ENCODE results near the gene CPXM2.

CPXM2 gene

DNA sequence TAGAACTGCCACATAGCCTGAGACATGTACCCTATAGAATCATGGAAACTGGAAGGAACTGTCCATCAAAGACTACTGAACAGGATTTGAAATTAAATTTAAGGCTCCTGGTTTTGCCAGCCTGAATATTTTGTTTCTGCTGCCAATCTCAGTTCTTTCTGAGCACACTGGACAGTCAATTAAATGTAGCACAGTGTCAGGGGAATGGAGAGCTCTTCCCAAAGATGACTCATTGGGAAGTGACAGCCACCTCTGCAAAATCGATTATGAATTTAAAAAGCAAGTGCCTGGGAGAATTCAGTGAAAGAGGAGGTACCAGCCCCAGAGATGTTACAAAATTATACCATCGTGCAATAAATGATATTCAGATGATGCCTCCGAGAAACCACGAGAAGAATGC lies 47.8 kb downstream of the CPXM2 start:
- DNase-seq, result no peak

DNA sequence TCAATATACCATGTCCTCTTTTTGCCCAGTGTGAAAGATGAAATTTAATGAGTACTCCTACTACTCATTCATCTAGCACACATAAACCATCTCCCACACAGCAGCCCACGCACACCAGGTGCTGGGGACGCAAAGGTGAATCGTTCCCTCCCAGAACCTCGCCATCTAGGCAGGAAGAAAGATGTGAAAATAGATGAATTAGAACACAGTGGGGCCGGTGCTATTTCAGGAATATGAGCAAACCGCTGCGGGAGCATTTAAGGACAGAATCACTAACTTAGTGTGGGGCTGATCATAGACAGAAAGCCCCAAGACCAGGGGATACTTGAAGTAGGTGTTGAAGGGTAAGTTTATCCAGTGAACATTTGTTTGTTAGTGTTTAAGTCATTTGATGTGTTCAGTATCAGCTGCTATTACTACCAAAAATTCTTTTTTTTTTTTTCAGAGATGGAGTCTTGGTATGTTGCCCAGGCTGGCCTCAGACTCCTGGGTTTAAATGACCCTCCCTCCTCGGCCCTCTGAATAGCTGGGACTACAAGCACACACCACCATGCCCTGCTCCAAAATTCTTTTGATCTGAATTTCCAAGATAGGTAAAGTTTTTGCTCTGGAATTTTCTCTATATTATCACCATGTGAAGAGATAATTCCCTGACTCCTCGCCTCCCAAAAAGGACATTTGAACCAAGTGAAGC lies 48.8 kb downstream of the CPXM2 start:
- no peak for DNase-seq

DNA sequence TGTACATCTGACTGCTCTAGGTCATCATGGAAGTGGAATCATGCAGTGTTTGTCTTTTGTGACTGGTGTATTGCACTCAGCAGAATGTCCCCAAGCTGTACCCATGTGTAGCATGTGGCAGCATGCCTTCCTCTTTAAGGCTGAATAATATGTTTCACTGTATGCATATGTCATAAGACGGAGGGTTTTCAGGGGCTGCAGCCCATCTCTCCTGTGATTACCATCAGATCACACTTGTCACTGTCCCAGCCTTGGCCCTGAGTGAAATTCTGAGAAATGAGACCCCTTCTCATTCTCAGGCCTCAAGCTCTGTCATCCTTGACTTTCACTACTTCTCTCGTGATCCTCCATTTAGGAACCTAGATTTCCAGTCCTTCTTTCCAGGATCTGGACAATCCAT lies 50.0 kb downstream of the CPXM2 start:
- no peak for DNase-seq

DNA sequence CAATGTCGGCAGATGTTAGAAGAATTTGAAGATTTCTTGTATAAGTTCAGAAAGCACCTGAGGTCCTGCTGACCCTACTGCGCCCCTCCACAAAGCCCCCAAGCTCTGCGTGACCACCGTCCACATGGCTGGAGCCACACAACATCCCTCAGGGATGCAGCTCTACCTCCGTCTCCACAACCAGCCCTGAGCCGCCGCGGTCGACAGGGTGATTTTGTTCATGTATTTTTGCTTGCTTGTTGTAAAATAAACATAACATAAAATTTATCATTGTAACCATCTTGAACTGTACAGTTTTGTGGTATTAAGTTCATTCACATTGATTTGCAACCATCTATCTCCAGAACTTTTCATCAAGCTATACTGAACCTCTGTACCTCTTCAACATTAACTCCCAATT lies 50.5 kb downstream of the CPXM2 start:
- no peak for DNase-seq

DNA sequence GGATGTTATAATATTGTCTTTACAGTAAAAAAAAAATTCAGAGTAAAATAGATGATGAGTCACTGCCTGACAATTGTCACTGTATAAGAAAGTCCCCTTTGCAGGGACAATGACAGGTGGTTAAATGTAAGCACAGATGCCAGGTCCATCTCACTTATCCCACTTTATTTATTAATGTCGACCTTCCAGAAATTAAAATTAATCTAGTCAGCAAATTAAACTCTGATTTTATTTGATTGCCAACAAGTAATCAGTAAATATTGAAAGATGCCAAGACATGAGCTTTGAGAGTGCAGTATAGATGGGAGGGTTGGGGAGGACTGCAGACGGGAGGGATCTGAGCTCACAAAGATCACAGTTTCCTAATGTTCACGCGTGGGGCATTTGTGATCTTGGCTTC lies 50.9 kb downstream of the CPXM2 start:
- no peak for DNase-seq

DNA sequence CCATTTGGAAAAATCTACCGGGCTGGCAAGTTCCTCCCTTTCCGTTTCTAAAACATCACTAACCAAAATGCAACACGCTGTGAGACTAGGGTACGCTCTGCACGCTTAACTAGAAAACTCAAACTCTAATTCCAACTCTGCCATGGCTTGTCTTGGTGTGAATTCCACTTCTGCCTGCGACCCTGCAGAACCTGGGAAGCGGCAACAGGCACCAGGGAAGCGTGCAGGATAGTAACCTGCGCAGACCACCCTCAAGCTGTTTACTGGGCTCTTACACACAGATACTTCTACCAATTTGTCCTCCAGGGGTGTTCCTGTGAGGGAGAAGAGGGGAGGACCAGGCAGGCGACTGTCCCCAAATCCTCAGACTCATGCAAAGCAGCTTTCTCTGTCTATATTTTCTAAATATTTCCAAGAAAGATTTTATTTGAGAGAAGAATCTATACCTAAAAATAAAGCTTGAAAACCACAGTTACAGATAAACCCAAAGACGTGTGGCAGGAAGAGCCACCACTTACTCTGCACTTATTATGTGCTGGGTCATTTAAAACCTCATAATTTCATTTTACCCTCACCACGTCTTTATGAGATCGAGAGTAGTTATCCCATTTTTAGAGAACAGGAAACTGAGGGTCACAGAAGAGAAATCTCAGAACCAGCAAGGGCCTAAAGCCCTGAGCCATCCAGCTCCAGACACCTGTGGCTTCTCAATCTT lies 52.9 kb downstream of the CPXM2 start:
- DNase-seq, result no peak

DNA sequence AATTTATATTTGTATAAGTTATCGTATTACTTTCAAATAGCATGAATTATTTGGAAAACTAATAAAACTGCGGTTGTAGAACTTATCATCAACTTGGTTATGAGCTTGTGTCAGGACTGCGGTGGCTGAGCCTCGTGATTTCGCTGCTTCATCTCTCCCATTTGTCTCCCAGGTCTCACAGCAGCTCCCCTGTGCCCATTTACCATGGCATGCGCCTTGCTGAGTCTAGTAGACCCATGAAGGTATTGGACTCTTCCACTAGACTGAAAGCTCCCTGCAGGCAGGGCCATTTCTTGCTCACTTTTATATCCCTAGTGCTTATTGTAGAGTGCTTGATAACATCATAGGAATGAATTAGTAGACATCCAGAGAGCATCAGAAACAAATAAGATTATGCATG lies 53.9 kb downstream of the CPXM2 start:
- DNase-seq, result no peak

DNA sequence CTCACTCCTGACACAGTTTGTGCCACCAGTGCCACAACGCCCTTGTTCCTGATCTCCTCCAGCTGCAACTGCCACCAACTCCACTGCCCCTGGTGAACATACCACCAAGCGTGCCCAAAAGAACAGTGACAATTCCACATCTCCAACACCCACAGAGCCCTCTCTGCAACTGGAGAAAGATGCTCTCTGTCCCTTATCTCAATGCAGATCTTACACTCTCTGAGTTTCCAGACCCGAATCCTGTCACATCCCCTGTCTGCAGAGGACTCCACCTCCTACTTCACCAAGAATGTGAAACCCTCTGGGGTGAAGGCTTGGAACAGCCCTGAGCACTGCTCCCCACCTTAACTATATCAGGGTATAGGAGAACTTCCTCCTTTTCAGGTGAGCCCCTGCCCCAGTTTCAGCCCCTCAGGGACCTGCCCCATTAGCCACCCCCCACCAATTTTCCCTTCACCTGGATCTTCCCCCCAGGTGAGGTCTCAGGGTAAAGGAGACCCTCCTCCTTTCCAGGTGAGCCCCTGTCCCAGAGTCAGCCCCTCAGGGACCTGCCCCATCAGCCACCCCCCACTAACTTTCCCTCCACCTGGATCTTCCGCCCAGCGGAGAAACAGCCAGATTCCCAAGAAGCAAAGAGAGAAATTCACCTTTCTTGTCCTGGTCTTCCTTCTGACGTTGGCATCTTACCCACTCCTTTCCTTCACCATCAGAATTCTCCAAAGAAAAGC lies 55.0 kb downstream of the CPXM2 start:
- no peak for DNase-seq

DNA sequence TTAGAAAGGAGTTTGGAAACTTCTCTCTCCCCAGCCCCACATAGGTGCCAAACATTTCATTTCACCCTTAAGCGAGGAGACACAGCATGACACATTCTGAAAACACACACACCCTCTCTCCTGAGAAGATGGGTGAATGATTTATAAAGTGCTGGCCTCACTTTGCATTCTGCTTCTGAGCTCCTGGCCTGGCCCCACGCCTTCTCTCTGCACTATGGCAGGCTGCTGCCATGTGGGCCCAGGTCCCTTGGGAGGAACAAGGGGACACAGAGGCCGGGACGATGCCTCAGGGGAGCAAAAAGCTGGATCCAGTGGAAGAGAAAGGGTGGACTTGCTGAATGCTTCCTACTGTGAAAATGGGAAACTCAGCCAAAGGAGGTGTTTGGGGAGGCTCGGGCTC lies 56.0 kb downstream of the CPXM2 start:
- no peak for DNase-seq

DNA sequence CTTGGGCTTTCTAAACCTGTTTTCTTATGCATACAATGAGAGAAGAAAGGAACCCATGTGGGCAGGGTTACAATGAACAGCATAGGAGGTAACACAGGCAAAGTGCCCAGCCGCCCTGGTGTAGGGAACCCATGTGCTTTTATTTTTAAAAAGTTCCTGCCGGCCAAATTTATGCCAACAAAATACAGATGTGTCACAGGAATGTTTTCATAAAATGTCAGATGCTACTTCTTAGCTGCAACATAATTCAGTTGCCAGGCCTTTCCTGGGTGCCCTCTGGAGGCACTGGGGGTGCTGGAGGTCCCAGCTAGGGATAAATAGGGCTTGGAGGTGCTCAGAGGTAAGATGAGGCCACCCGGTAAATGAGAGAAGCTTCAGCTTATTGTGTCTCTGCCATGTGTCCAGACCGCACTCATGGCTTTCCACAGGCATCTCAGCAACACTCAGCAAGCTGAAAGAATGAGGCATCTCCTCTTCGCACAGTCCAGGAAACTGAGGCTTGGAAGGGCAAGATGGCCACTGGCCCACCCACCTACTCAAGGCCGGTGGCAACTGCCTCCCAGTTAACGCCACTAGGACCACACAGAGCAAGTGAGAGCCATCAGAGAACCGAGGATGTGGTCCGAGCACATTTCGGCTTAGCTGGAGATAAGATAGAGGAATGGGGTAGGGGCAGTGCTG lies 58.3 kb downstream of the CPXM2 start:
- DNase-seq, result no peak

DNA sequence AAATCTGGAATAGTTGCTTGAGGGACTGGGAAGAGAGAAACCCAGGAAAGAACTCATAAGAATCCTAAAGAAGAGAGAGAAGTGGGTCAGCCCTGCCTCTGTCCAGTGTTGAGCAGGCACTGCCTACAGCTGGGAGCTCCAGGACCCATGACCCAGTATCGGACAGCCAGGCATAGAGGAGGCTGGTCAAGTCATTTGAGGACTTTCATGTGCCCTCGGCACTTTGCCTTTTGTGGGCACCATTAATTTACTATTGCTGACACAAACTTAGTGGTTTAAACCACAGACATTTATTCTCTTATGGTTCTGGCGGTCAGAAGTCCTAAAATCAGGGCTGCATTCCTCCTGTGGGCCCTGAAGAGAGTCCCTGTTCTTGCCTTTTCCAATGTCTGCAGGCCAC lies 60.3 kb downstream of the CPXM2 start:
- no peak for DNase-seq

DNA sequence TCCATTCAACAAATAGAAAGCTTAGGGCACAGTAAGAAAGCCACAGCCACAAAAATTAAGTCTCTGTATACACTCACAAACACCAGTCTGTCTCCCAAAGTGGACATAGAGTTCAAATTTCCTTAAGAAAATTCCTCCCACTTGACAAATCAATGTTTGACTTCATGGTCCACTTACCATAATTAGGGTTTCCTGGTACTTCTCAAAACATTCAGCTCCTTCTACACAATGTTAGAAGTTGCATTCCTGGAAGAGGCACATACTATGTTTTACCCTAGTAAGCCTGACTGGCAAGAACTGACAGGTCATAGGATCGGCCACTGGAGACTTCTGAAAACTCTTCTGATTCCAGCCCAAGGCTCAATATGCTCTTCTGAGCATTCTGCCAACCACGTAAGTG lies 70.5 kb downstream of the CPXM2 start:
- no peak for DNase-seq

DNA sequence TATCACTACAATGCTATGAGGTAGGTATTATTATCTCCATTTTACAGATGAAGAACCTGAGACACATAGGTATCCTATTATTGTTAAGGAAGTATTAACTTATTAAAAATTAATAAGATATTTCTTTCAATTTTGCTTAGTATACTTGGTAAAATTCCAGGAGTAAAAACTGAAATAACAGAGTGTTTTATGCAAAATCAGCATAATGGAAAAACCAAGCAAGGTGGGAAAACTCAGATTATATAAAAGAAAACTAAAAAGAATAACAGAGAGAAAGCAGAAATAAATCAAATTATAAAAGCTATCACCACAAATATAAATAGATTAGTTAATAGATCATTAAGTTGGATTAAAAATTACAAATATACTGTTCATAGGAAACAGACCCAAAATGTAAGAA lies 82.0 kb downstream of the CPXM2 start:
- DNase-seq, result no peak

DNA sequence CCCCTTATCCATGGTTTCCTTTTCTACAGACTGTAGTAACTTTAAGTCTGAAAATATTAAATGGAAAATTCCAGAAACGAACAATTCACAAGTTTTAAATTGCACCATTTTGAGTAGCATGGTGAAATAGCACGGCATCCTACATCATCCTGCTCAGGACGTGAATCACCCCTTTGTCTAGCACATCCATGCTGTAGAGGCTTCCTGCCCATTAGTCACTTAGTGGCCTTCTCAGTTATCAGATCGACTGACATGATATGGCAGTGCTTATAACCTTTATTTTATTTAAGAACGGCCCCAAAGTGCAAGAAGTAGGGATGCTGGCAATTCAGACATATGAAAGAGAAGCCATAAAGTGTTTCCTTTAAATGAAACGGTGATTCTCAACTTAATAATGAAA lies 82.7 kb downstream of the CPXM2 start:
- DNase-seq, result no peak

DNA sequence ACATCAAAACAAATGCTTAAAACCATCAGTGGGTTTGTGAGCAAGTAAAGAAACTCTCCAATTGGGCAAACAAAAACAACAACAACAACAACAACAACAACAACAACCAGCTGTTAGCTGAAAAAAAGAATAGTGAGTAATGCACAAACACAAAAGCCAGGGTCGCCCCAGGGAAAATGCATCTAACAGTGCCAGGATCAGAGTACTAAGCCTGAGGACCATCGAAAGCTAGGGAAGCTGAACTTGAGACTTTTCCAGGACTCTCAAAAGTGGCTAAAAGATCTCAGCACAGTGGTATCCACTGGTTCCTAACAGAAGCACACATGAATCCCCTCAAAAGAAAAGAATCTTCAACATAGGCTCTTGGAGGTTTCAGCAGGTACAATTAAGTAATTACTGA lies 83.3 kb downstream of the CPXM2 start:
- DNase-seq, result no peak

DNA sequence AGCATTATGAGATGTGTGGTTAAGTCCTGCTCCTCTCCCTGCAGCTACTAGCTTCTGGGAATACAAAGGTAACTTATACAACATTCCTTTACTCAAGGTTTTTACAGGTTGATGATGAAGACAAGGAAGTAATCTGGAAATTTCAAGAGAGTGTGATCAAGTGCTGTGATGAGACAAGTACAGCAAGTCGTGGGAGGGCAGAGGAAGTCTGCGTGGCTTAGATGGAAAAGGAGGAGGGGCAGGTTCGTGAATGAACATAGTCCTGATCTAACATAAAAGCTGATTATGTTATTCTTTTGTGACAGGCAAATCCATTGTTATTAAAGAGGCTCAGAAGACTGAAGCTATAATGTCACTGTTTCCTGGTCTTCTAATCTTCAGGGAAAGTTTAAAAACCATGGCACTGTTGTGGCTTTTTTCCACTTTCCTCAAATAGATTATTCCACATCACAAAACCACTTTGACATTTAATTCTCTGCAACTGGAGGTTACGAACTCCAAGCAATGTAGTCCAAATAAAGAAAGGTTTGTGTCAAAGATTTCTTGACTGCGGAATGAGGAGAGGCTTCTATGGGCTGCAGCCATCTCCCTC lies 84.1 kb downstream of the CPXM2 start:
- no peak for DNase-seq

DNA sequence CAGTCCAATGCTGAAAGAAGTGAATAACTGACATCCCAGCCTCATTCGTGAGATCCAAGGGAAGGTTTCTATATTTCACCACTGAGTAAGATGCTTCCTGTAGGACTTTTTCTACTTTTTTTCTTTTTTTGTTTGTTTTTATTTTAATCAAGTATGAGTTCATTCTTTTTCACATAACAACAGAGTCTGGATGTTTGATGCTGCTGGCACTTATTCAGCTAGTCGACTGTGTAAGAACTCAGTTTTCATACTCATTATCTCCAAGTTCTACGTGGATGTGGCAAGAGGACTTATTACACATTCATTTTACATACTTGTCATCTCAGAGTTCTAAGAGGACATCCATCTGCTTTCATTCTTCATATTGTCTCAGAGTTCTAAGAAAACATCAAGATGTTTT lies 86.9 kb downstream of the CPXM2 start:
- DNase-seq, result no peak

DNA sequence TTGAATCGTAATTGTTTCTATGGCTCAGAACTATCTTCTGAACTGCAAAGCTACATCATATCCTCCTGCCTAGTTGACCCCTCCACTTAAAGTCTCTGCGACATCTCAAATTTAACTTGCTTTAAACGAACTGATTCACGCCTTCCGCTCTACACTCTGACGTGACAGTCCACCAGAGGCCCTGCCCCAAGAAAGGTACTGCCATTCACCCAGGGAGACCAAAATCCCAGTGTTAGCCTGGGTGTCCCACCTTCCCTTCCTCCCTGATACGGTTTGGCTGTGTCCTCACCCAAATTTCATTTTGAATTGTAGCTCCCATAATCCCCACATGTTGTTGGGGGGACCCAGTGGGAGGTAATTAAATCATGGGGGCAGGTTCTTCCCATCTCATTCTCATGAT lies 90.8 kb downstream of the CPXM2 start:
- no peak for DNase-seq

DNA sequence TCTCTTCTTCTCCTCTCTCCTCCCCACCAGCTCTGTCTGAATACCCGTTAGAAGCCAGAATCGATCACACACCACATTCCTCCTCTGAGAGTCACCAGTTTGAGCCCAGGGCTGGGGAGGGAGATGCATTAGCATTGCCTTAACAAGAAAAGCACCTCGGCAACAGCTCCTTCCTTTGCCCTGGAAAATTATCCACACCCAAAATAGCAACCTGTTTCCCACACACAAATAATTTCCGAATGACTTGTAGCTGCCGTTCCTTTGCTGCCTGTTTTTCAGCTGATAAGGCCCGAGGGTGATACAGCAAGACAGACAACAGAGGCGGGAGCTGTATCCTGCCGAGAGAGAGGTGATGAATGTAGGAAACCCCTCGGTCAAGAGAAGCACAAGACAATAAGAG lies 91.3 kb downstream of the CPXM2 start:
- DNase-seq, result no peak

DNA sequence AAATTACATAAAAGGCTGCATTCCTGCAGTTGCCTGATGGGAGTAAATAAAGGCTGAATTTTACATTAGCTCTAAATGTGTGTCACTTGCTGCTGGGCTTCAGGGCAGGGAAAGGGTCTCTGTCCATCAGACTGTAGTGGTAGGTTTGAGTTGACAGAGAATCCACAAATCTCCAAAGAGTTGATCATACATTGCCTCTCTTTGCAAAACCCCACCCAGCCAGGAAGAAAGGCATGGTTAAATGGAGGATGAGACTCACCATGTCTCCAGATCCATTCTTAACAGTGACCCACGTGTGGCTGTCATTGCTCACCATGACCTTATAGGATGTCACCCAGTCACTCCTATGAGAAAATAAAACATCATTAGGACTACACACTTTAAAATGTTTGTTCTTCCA lies 92.8 kb downstream of the CPXM2 start:
- no peak for DNase-seq

DNA sequence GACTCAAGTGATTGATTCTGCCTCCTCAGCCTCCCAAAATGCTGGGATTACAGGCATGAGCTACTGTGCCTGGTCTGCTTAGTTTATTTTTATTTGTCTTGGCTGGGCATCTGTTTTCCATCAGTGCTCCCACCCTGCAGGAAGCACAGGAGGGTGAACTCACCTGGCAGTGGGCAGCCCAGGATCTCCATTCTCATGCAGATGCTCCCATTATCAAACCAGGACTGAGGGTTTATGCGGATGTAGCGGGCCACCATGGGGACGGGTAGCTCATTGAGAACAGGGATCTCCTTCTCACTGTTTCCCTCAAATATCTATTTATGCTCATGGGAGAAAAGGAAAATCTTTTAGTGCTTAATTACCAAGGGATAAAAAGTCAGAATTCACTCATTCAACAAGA lies 93.8 kb downstream of the CPXM2 start:
- no peak for DNase-seq

DNA sequence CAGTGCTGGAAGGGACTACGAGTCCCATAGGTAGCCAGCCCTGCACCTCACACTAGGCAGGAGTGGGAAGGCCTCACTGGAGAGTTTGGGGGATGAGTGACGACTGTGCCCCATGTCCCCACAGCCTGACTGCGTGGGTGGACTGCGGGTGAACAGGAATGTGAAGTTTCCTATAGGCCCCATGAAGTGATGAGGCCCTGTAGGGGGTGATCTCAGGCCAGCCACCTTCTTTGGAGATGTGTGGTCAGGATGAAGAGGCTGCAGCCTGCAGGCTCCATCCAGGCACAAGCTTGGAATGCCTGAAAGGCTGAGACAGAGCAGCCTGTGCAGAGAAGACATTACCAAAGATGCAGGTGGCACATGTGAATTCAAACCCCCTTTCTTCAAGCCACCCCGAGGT lies 94.9 kb downstream of the CPXM2 start:
- DNase-seq, result no peak

DNA sequence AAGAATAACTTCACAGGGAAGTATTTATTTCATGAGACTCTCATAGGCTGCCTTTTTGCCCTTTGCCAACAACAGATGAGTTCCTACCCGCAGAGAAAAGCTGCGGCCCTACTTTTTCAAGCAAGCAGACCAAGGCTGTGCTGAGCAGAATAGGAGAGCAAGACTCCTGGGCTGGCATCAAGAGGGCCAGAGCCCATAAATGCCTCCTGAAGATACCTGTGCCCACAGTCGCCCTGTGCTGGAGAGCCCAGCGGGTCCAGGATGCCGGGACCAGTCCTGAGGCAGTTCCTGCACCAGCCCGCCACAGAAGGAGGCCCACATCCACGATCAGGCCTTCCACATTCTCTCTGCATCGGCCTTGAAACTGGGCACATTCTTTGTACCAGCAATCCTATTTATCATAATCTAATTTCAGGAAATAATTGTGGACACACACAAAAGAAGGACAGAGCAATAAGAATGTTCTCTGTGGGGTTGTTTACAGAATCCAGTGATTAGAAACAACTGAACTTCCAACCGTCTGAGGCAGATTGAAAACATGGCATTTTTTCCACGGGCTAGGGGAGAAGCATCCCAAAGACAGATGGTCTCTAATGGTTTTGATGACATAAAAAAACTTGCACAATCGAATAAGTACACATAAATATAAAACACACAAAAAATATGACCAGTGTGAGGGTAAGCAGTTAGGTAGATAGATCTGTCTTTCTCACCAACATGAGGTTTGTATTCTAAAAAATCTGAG lies 95.6 kb downstream of the CPXM2 start:
- no peak for DNase-seq

All from activated CD8-positive, alpha-beta memory T cell treated with anti-CD3 and anti-CD28 coated beads for 24 hours (primary cell).